T-helper 9 cell (primary cell): ENCODE data around the gene EIF4EBP3.
"Not testable (repeated sequence)": the region's sequence is repeated elsewhere in the genome, so short reads cannot be mapped to it uniquely, and the experiment has no call there.

ENCODE experiments used
- DNase-seq: peaks from one replicate; pipeline ENCODE4 v3.0.0-alpha.2; 2020

The EIF4EBP3 gene

GRCh38 chr5:140579188-140579747 lies 31.8 kb downstream of the EIF4EBP3 start:
- not testable (repeated sequence) for DNase-seq

- DNase-seq, result no peak
These were observed 40.0 kb downstream of the EIF4EBP3 start for GRCh38 chr5:140587495-140587894.

GRCh38 chr5:140588311-140589070 lies 41.0 kb downstream of the EIF4EBP3 start:
- DNase-seq, result no peak

- DNase-seq, result no peak
These were observed 43.4 kb downstream of the EIF4EBP3 start for GRCh38 chr5:140590861-140591260.

- DNase-seq, result no peak
These were observed 44.4 kb downstream of the EIF4EBP3 start for GRCh38 chr5:140591747-140592372.

GRCh38 chr5:140593070-140593469 lies 45.6 kb downstream of the EIF4EBP3 start:
- not testable (repeated sequence) for DNase-seq

- DNase-seq, result no peak
These were observed 46.7 kb downstream of the EIF4EBP3 start for GRCh38 chr5:140594169-140594568.

GRCh38 chr5:140595538-140596300 lies 48.3 kb downstream of the EIF4EBP3 start:
- DNase-seq, result no peak

- DNase-seq, result no peak
These were observed 48.9 kb downstream of the EIF4EBP3 start for GRCh38 chr5:140596321-140596741.

- DNase-seq, result no peak
These were observed 51.4 kb downstream of the EIF4EBP3 start for GRCh38 chr5:140598836-140599235.
